Mesendoderm (in vitro differentiated cells): ENCODE results near the gene CDH23.
A peak's percentile ranks its signal among the peaks of the same experiment; 100 is the strongest.

ENCODE experiments used
- DNase-seq: peaks from one replicate; pipeline ENCODE4 v3.0.0; 2013
- H2AK5ac ChIP-seq: 2 replicates; pipeline ENCODE4 v1.6.1; 2013; ENCODE audit warnings: low read length, inconsistent platforms
- H2BK120ac ChIP-seq: 2 replicates; pipeline ENCODE4 v1.6.1; 2013; ENCODE audit warnings: low read depth, mild to moderate bottlenecking, low read length, moderate library complexity, mixed read lengths
- H2BK15ac ChIP-seq: replicated peaks from 2 replicates; pipeline ENCODE4 v1.6.1; 2013; ENCODE audit warnings: low read depth, mild to moderate bottlenecking, moderate library complexity
- H2BK5ac ChIP-seq: 2 replicates; pipeline ENCODE4 v1.6.1; 2013; ENCODE audit warnings: low read length, inconsistent platforms
- H3K18ac ChIP-seq: 2 replicates; pipeline ENCODE4 v1.6.1; 2013; ENCODE audit warnings: mild to moderate bottlenecking, low read length, mixed read lengths
- H3K23ac ChIP-seq: one replicate; pipeline ENCODE4 v1.6.1; 2013; ENCODE audit warnings: low read length
- H3K27ac ChIP-seq: 2 replicates; pipeline ENCODE4 v1.5.1; 2013; ENCODE audit warnings: low read depth, mild to moderate bottlenecking, inconsistent platforms, low read length, moderate library complexity
- H3K27me3 ChIP-seq: 2 replicates; pipeline ENCODE4 v1.6.1; 2013; ENCODE audit warnings: low read length, control low read depth, mild to moderate bottlenecking, inconsistent platforms; ENCODE audit not compliant: insufficient read depth, poor library complexity
- H3K36me3 ChIP-seq: 2 replicates; pipeline ENCODE4 v1.6.1; 2013; ENCODE audit warnings: low read length, inconsistent platforms; ENCODE audit not compliant: control insufficient read depth, insufficient read depth
- H3K4ac ChIP-seq: one replicate; pipeline ENCODE4 v1.6.1; 2013; ENCODE audit warnings: low read depth, mild to moderate bottlenecking, low read length, moderate library complexity
- H3K4me1 ChIP-seq: 2 replicates; pipeline ENCODE4 v1.6.1; 2013; ENCODE audit warnings: low read depth, low read length, inconsistent platforms; ENCODE audit not compliant: control insufficient read depth
- H3K4me2 ChIP-seq: 2 replicates; pipeline ENCODE4 v1.6.1; 2013; ENCODE audit warnings: low read length
- H3K4me3 ChIP-seq: 2 replicates; pipeline ENCODE4 v1.5.1; 2013; ENCODE audit warnings: mild to moderate bottlenecking, low read length
- H3K56ac ChIP-seq: one replicate; pipeline ENCODE4 v1.6.1; 2013; ENCODE audit warnings: low read length
- H3K79me1 ChIP-seq: 2 replicates; pipeline ENCODE4 v1.6.1; 2013; ENCODE audit warnings: low read length, inconsistent platforms
- H3K79me2 ChIP-seq: 2 replicates; pipeline ENCODE4 v1.6.1; 2013; ENCODE audit warnings: mild to moderate bottlenecking, low read length; ENCODE audit not compliant: control insufficient read depth, insufficient read depth
- H3K9ac ChIP-seq: 2 replicates; pipeline ENCODE4 v1.6.1; 2013; ENCODE audit warnings: low read length, inconsistent platforms
- H4K5ac ChIP-seq: one replicate; pipeline ENCODE4 v1.6.1; 2013; ENCODE audit warnings: low read length
- H4K8ac ChIP-seq: one replicate; pipeline ENCODE4 v1.6.1; 2013; ENCODE audit warnings: low read depth, mild to moderate bottlenecking, control low read depth, low read length, moderate library complexity
- WGBS: extraction: QIAGEN DNeasy Blood & Tissue Kit; methylation state at CpG from one replicate; pipeline ENCODE4 v1.1.7; 2013; ENCODE audit warnings: low lambda C conversion rate, missing lambda C conversion rate; ENCODE audit not compliant: insufficient coverage; ENCODE audit errors: extremely low coverage; 5-methylcytosine and 5-hydroxymethylcytosine counted together

CDH23 gene

GRCh38 chr10:71773221-71773971 lies 376.7 kb downstream of the CDH23 start, which contains the start of gene VSIR:
Gene VSIR, minus strand, starts transcription at chr10:71773520. Its CDS starts 81 bp downstream, at chr10:71773439.
- no peak within 1 kb of the TSS for H3K27ac ChIP-seq
- no peak within 1 kb of the TSS for H4K8ac ChIP-seq

GRCh38 chr10:71774916-71775702 lies 378.4 kb downstream of the CDH23 start:
- H3K23ac ChIP-seq: no peak overlapping the region
- H3K79me2 ChIP-seq: no peaks in the 10 kb centered on the region
- H3K36me3 ChIP-seq: no peaks in the 10 kb centered on the region
- no peaks in the 10 kb centered on the region for H3K79me1 ChIP-seq
- H4K5ac ChIP-seq: no peak overlapping the region
- no peak overlapping the region for H3K56ac ChIP-seq
- no peak overlapping the region for H2BK15ac ChIP-seq
- DNase-seq: no peak
- no peak overlapping the region for H3K9ac ChIP-seq
- H4K8ac ChIP-seq: no peak overlapping the region
- H3K4ac ChIP-seq: no peak overlapping the region
- no peak overlapping the region for H2AK5ac ChIP-seq
- WGBS: no CpG with 5 or more reads among the region's 3 CpGs
- H3K4me2 ChIP-seq: no peak overlapping the region
- H3K27ac ChIP-seq: no peak overlapping the region
- H2BK5ac ChIP-seq: no peak overlapping the region
- no peak overlapping the region for H3K18ac ChIP-seq
- H2BK120ac ChIP-seq: no peak overlapping the region
- H3K27me3 ChIP-seq: no peaks in the 10 kb centered on the region
- H3K4me3 ChIP-seq: no peak overlapping the region
- H3K4me1 ChIP-seq: no peaks in the 10 kb centered on the region

More at GRCh38 chr10:71773221-71773971, 376.7 kb downstream of the CDH23 start, which contains the start of gene VSIR:
- peak within 1 kb of the TSS; percentile 79 for H3K56ac ChIP-seq
- no peak within 1 kb of the TSS for H2BK5ac ChIP-seq
- H3K9ac ChIP-seq: peak within 1 kb of the TSS; percentile 44
- no peaks in the 10 kb centered on the region for H3K4me1 ChIP-seq
- no peak within 1 kb of the TSS for H2AK5ac ChIP-seq
- H3K18ac ChIP-seq: no peak within 1 kb of the TSS
- no peak within 1 kb of the TSS for H2BK120ac ChIP-seq
- no CpG with 5 or more reads among the region's 55 CpGs for WGBS
- no peak within 1 kb of the TSS for H3K4me3 ChIP-seq
- no peak within 1 kb of the TSS for H3K23ac ChIP-seq
- peak; percentile 71 for DNase-seq
- H3K4me2 ChIP-seq: peak within 1 kb of the TSS; percentile 59
- H3K4ac ChIP-seq: no peak within 1 kb of the TSS
- no peak within 1 kb of the TSS for H4K5ac ChIP-seq
- H2BK15ac ChIP-seq: no peak within 1 kb of the TSS
- H3K36me3 ChIP-seq: no peaks in the 10 kb centered on the region
- H3K79me2 ChIP-seq: no peaks in the 10 kb centered on the region
- no peaks in the 10 kb centered on the region for H3K27me3 ChIP-seq
- no peaks in the 10 kb centered on the region for H3K79me1 ChIP-seq

- H3K4ac ChIP-seq: no peak overlapping the region
- no peak overlapping the region for H3K4me3 ChIP-seq
- H3K27ac ChIP-seq: no peak overlapping the region
- no peak overlapping the region for H2BK120ac ChIP-seq
- H2BK15ac ChIP-seq: no peak overlapping the region
- WGBS: no CpG with 5 or more reads among the region's 2 CpGs
- H3K9ac ChIP-seq: no peak overlapping the region
- H3K4me1 ChIP-seq: no peaks in the 10 kb centered on the region
- H3K79me2 ChIP-seq: no peaks in the 10 kb centered on the region
- no peak overlapping the region for H2AK5ac ChIP-seq
- no peak overlapping the region for H3K4me2 ChIP-seq
- H3K23ac ChIP-seq: no peak overlapping the region
- no peaks in the 10 kb centered on the region for H3K27me3 ChIP-seq
- no peaks in the 10 kb centered on the region for H3K36me3 ChIP-seq
- H4K8ac ChIP-seq: no peak overlapping the region
- no peak overlapping the region for H3K56ac ChIP-seq
- no peak overlapping the region for H3K18ac ChIP-seq
- DNase-seq: no peak
- no peaks in the 10 kb centered on the region for H3K79me1 ChIP-seq
- no peak overlapping the region for H2BK5ac ChIP-seq
- no peak overlapping the region for H4K5ac ChIP-seq
Observed at GRCh38 chr10:71776481-71776925, 379.8 kb downstream of the CDH23 start.

- H3K4me3 ChIP-seq: no peak overlapping the region
- H3K27me3 ChIP-seq: no peaks in the 10 kb centered on the region
- no peak overlapping the region for H3K18ac ChIP-seq
- WGBS: no CpG with 5 or more reads among the region's 17 CpGs
- no peaks in the 10 kb centered on the region for H3K79me1 ChIP-seq
- H2BK120ac ChIP-seq: no peak overlapping the region
- no peak overlapping the region for H3K27ac ChIP-seq
- no peak overlapping the region for H4K8ac ChIP-seq
- no peak overlapping the region for H2AK5ac ChIP-seq
- H3K4me2 ChIP-seq: no peak overlapping the region
- H2BK5ac ChIP-seq: no peak overlapping the region
- no peak overlapping the region for H4K5ac ChIP-seq
- no peak overlapping the region for H3K4ac ChIP-seq
- H3K36me3 ChIP-seq: no peaks in the 10 kb centered on the region
- H3K4me1 ChIP-seq: no peaks in the 10 kb centered on the region
- no peaks in the 10 kb centered on the region for H3K79me2 ChIP-seq
- H3K23ac ChIP-seq: no peak overlapping the region
- no peak overlapping the region for H3K9ac ChIP-seq
- no peak for DNase-seq
- no peak overlapping the region for H3K56ac ChIP-seq
- H2BK15ac ChIP-seq: no peak overlapping the region
Observed at GRCh38 chr10:71777213-71777985, 380.7 kb downstream of the CDH23 start.

- Histone ChIP-seq H3K9ac (no peak overlapping the region), H3K79me1 (no peaks in the 10 kb centered on the region), H2AK5ac (no peak overlapping the region), H3K18ac (no peak overlapping the region), H3K79me2 (no peaks in the 10 kb centered on the region), H2BK5ac (no peak overlapping the region), H3K4me1 (no peaks in the 10 kb centered on the region), H2BK120ac (no peak overlapping the region), H3K23ac (no peak overlapping the region), H3K4ac (no peak overlapping the region), H3K4me2 (no peak overlapping the region), H4K5ac (no peak overlapping the region), H3K36me3 (no peaks in the 10 kb centered on the region), H3K4me3 (no peak overlapping the region), H4K8ac (no peak overlapping the region), H3K56ac (no peak overlapping the region), H3K27me3 (no peaks in the 10 kb centered on the region), H3K27ac (no peak overlapping the region), H2BK15ac (no peak overlapping the region)
- WGBS: no CpG with 5 or more reads among the region's 11 CpGs
- no peak for DNase-seq
Observed at GRCh38 chr10:71778071-71778825, 381.5 kb downstream of the CDH23 start.
